ENCODE measurements around the gene SKAP2.

DNA sequence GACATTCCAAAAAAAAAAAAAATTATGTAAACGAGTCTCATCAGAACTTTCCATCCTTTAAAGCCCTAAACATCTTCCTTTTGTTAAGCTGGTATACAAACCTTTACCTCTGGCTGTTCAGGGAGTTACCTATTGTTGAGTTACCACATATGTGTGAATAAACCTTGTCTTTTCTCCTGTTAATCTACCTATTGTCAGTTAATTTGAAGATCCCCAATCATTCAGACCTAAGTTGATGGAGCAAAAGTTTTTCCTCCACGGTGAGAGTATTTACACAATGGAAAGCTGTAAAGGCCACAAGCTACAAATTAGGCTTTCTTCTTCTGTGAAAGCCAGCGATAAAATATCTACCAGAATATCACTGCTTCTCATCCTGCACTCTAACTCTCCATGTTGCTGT, 80.3 kb downstream of the SKAP2 start:
- TF ChIP-seq, protein P1, sequence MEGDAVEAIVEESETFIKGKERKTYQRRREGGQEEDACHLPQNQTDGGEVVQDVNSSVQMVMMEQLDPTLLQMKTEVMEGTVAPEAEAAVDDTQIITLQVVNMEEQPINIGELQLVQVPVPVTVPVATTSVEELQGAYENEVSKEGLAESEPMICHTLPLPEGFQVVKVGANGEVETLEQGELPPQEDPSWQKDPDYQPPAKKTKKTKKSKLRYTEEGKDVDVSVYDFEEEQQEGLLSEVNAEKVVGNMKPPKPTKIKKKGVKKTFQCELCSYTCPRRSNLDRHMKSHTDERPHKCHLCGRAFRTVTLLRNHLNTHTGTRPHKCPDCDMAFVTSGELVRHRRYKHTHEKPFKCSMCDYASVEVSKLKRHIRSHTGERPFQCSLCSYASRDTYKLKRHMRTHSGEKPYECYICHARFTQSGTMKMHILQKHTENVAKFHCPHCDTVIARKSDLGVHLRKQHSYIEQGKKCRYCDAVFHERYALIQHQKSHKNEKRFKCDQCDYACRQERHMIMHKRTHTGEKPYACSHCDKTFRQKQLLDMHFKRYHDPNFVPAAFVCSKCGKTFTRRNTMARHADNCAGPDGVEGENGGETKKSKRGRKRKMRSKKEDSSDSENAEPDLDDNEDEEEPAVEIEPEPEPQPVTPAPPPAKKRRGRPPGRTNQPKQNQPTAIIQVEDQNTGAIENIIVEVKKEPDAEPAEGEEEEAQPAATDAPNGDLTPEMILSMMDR (optimal IDR thresholded peaks at IDR 0.05 in 1 of 3, IDR thresholded peaks at IDR 0.05 in 1 of 3, conservative IDR thresholded peaks at IDR 0.05 in 1 of 3; ENCODE audit: extremely low read depth in 1 of 3, insufficient read depth in 2 of 3, low read length in 3 of 3): no peak
- no peak for TF ChIP-seq EZH2 (IDR thresholded peaks at IDR 0.05; ENCODE audit: low read length)

All from keratinocyte (primary cell).